Measurements from ENCODE around the gene GLIS1. TPM values are rescaled to one million over a fixed set of nuclear protein-coding genes. Genes with fewer than 3 reads are reported as not detected.

GLIS1 gene
- total and polyA plus RNA-seq, 2 experiments from 2014 or later = 0.26 to 0.31 TPM

GRCh38 chr1:53556657-53557227 is 182.2 kb downstream of the GLIS1 start:
- DNase-seq (ENCODE audit: low spot score) (no peak), ATAC-seq (no peak)
- Histone ChIP-seq H3K79me2 (replicated peaks; ENCODE audit: insufficient read depth) (no peaks in the 10 kb centered on the region), H3K36me3 (ENCODE audit: insufficient read depth) (no peaks in the 10 kb centered on the region), H3K27me3 (ENCODE audit: insufficient read depth) (no peaks in the 10 kb centered on the region), H3K4me3 (no peak overlapping the region), H3K27ac (ENCODE audit: low read depth) (no peak overlapping the region), H4K20me1 (replicated peaks; ENCODE audit: insufficient read depth) (no peaks in the 10 kb centered on the region), H3F3A (replicated peaks; ENCODE audit: low read depth) (no peaks in the 10 kb centered on the region), H3K9me2 (ENCODE audit: insufficient read depth) (no peaks in the 10 kb centered on the region), H3K4me1 (ENCODE audit: insufficient read depth) (peaks cover 11% of the 10 kb centered on the region; the same call in 1 of the 2 replicates), H3K4me2 (no peak overlapping the region), H2AFZ (no peak overlapping the region)
- H3K27ac Mint-ChIP-seq = no peak overlapping the region
- peaks cover 13% of the 10 kb centered on the region for H3K27me3 Mint-ChIP-seq (ENCODE audit: insufficient read depth, low read depth, poor library complexity)
- no peak overlapping the region for H3K4me3 Mint-ChIP-seq
- H3K4me1 Mint-ChIP-seq = peaks cover 20% of the 10 kb centered on the region
- H3K9me3 Mint-ChIP-seq = no peaks in the 10 kb centered on the region; the same call in 2 of the 3 replicates
- TF ChIP-seq ZNF462 (CRISPR knock-in tag; IDR thresholded peaks at IDR 0.05) (no peak), CREB1 (CRISPR knock-in tag; IDR thresholded peaks at IDR 0.05; ENCODE audit: low read depth) (no peak), EZH2 (IDR thresholded peaks at IDR 0.05; ENCODE audit: low read depth, unreplicated experiment) (no peak), POLR2AphosphoS5 (IDR thresholded peaks at IDR 0.05; ENCODE audit: low read depth) (no peak), ZNF114 (CRISPR knock-in tag; IDR thresholded peaks at IDR 0.05) (no peak), REST (IDR thresholded peaks at IDR 0.05; ENCODE audit: unreplicated experiment) (no peak), NANOG (IDR thresholded peaks at IDR 0.05; ENCODE audit: borderline replicate concordance) (no peak), JUNB (IDR thresholded peaks at IDR 0.05; ENCODE audit: unreplicated experiment) (no peak), EZH2phosphoT487 (IDR thresholded peaks at IDR 0.05; ENCODE audit: unreplicated experiment) (no peak), STAT1 (IDR thresholded peaks at IDR 0.05; ENCODE audit: unreplicated experiment) (no peak), CTCF (conservative IDR thresholded peaks at IDR 0.05; ENCODE audit: low read depth in 2 of 2) (no peak), ETS1 (IDR thresholded peaks at IDR 0.05) (no peak), ZNF331 (CRISPR knock-in tag; IDR thresholded peaks at IDR 0.05; ENCODE audit: low read depth) (no peak)
- H3K36me3 Mint-ChIP-seq (ENCODE audit: low read depth) = no peaks in the 10 kb centered on the region

All from GM23338 (cell line).